Esophagus squamous epithelium (tissue), 5 donors: ENCODE results near the gene NUTM2F. TPM values are rescaled to one million over a fixed set of nuclear protein-coding genes. Genes with fewer than 3 reads are reported as not detected.

Experiments used
- DNase-seq: peaks from one replicate; lab custom pipeline; 2025; lab: John Stamatoyannopoulos, UW
- H3K27ac ChIP-seq, 4 donors: fragments of 200-600 bp; sonication (generic); one replicate each; pipeline ENCODE4 v1.5.1; 2016 to 2019; ENCODE audit warnings: mild to moderate bottlenecking in 1 of 4
- H3K27me3 ChIP-seq, 4 donors: fragments of 200-600 bp; sonication (generic); 1 replicate in 3 of 4; 2 replicates in 1 of 4; pipeline versions ENCODE4 v1.5.1 to v1.6.0; 2017 to 2021; ENCODE audit warnings: antibody characterized with exemption in 1 of 4
- H3K36me3 ChIP-seq, 3 donors: fragments of 200-600 bp; sonication (generic); one replicate each; pipeline ENCODE4 v1.5.1; 2016 to 2019
- H3K4me1 ChIP-seq, 3 donors: fragments of 200-600 bp; sonication (generic); one replicate each; pipeline ENCODE4 v1.5.1; 2017 to 2019
- H3K4me3 ChIP-seq, 4 donors: fragments of 200-600 bp; sonication (generic); 1 replicate in 3 of 4; 2 replicates in 1 of 4; pipeline ENCODE4 v1.5.1; 2016 to 2019; ENCODE audit warnings: mild to moderate bottlenecking in 2 of 4, moderate library complexity in 1 of 4
- H3K9me3 ChIP-seq, 3 donors: fragments of 200-600 bp; sonication (generic); one replicate each; pipeline ENCODE4 v1.5.1; 2016 to 2019
- CTCF ChIP-seq, 6 experiments: fragments of 450-650 bp in 4 of 6; fragments of 200-600 bp in 2 of 6; sonication (generic) in 2 of 6; IDR thresholded peaks; one replicate each; pipeline ENCODE4 v1.5.1; 2016 to 2019; ENCODE audit warnings: antibody characterized with exemption in 6 of 6, mild to moderate bottlenecking in 4 of 6, moderate library complexity in 4 of 6
- POLR2A ChIP-seq, 4 donors: fragments of 450-650 bp; IDR thresholded peaks; one replicate each; pipeline ENCODE4 v1.6.1; 2017; ENCODE audit warnings: antibody characterized with exemption in 4 of 4, mild to moderate bottlenecking in 4 of 4, moderate library complexity in 3 of 4
- WGBS, 2 donors: methylation state at CpG; one replicate each; pipeline ENCODE4 v1.1.5; 2018; 5-methylcytosine and 5-hydroxymethylcytosine counted together
- intact Hi-C: fragments of 100-400 bp; cut with DNase I; formaldehyde crosslinking; loops from one replicate; pipeline ENCODE4 v1.15.0; 2022
- total RNA-seq, 4 donors: library from RNA; depleted of rRNA; stranded (reverse); fragments of >200 nt; gene quantifications; one replicate each; pipeline ENCODE4 v1.1.0, GENCODE V29; 2016
- donor health status: DM: yes; HTN: yes; CAD: no.

NUTM2F gene
- total RNA-seq, 4 donors from 2014 or later, result not detected

DNA sequence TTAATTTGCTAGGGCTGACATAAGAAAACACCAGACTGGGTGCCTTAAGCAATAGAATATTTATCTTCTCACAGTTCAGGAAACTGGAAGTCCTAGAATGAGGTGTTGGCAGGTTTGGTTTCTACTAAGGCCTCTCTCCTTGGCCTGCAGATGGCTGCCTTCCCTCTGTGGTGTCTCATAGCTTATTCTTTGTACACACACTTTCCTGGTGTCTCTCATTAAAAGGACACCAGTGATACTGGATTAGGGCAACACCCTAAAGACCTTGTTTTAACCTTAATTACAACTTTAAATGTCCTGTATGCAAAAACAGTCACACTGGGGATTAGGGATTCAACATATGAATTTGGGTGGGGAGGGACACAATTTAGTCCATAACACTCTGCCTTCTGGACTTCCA, 25.1 kb downstream of the NUTM2F start:
- TF ChIP-seq POLR2A (IDR thresholded peaks at IDR 0.05) (no peak), CTCF (IDR thresholded peaks at IDR 0.05) (no peak)
- DNase-seq, result no peak
- Histone ChIP-seq H3K27me3 (no peaks in the 10 kb centered on the region), H3K9me3 (no peaks in the 10 kb centered on the region), H3K4me3 (no peak overlapping the region), H3K4me1 (peaks cover 0 to 12% (median 0%) of the 10 kb centered on the region in 3 donors), H3K27ac (no peak overlapping the region), H3K36me3 (peaks cover 0 to 12% (median 0%) of the 10 kb centered on the region in 3 donors)
- intact Hi-C loops, result no loop called here

DNA sequence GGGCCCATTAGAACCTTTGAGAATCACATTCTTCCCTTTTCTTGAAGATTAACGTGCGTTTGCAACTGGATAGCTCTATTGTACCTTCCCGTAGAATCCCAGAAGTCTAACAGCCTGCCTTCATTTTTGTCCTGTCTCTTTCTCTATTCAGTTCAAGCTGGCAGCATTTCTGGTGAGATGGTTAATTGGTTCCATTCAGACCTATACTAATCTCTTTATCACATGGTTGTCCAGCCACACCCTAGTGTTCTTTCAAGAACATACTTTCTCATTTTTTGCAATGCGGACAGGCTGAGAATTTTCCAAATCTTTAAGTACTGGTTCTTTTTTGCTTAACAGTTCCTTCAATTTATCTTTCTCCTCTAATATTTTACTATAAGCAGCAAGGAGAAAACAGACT, 26.0 kb downstream of the NUTM2F start:
- WGBS, 2 donors, result 51 to 61% methylated on average over 4 of the region's 4 CpGs

DNA sequence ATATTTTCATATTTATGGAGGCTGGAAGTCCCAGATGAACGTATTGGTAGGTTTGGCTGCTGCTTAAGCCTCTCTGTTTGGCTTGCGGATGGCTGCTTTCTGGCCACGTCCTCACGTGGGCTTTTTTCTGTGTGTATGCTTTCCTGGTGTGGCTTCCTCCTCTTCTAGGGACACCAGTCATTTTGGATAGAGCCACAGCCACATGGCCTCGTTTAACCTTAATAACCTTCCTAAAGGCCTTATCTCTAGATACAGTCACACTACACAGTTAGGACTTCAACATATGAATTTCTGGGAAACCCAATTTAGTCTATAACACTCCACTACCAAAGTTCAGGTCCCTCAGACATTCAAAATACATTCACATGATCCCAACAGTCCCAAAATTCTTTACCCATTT, 26.9 kb downstream of the NUTM2F start:
- Histone ChIP-seq H3K36me3 (peaks cover 0 to 17% (median 0%) of the 10 kb centered on the region in 3 donors), H3K27me3 (no peaks in the 10 kb centered on the region), H3K4me1 (peaks cover 0 to 12% (median 0%) of the 10 kb centered on the region in 3 donors), H3K9me3 (no peaks in the 10 kb centered on the region), H3K27ac (no peak overlapping the region), H3K4me3 (no peak overlapping the region)
- 78 to 85% methylated on average over 5 of the region's 5 CpGs for WGBS, 2 donors
- TF ChIP-seq CTCF (IDR thresholded peaks at IDR 0.05), result no peak
- TF ChIP-seq POLR2A (IDR thresholded peaks at IDR 0.05), result no peak
- DNase-seq, result no peak
- intact Hi-C loops, result no loop called here

More for the DNA sequence above, 26.0 kb downstream of the NUTM2F start:
- Histone ChIP-seq H3K27ac (no peak overlapping the region), H3K9me3 (no peaks in the 10 kb centered on the region), H3K36me3 (peaks cover 0 to 17% (median 0%) of the 10 kb centered on the region in 3 donors), H3K4me3 (no peak overlapping the region), H3K4me1 (peaks cover 0 to 12% (median 0%) of the 10 kb centered on the region in 3 donors), H3K27me3 (no peaks in the 10 kb centered on the region)
- DNase-seq, result no peak
- TF ChIP-seq POLR2A (IDR thresholded peaks at IDR 0.05) (no peak), CTCF (IDR thresholded peaks at IDR 0.05) (no peak)
- intact Hi-C loops, result no loop called here

GRCh38 chr9:94300470-94301301, 27.8 kb downstream of the NUTM2F start:
- intact Hi-C loops, result no loop called here
- DNase-seq, result no peak
- TF ChIP-seq CTCF (IDR thresholded peaks at IDR 0.05) (no peak), POLR2A (IDR thresholded peaks at IDR 0.05) (no peak)
- Histone ChIP-seq H3K27ac (no peak overlapping the region), H3K27me3 (no peaks in the 10 kb centered on the region), H3K4me1 (peaks cover 0 to 12% (median 0%) of the 10 kb centered on the region in 3 donors), H3K36me3 (peaks cover 0 to 19% (median 0%) of the 10 kb centered on the region in 3 donors), H3K9me3 (no peaks in the 10 kb centered on the region), H3K4me3 (no peak overlapping the region)
- 94 to 98% methylated on average over 4 to 13 of the region's 20 CpGs for WGBS, 2 donors

DNA sequence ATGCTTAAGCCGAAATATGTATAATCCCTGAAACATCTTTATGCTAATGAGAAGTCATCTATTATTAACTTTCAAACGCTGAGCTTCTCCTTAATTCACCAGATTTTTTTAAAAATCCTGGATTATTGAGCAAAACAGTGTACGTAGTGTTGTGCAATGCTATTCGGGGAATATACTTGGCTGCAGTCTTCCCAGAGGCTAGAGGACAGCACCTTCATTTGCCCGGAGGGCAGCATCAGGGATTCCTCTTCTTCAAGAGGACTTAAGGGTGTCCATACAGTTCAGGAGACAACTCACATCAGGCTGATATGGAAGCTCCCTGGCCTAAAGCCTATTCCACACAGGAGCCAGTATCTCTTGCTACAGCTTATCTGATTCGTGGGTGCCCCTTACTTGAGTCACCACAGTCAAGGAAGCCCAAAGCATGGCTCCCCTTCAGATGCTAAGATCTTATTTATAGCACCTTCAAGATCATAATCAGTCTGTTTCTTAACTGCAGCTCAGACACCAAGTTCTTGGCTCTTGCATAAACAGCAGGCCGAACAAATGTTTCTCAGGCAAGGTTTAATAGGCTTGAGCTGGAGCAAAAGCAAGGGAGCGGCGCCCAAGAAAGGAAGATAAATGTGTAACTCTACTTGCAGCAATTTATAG, 29.4 kb downstream of the NUTM2F start:
- Histone ChIP-seq H3K36me3 (peaks cover 0 to 35% (median 0%) of the 10 kb centered on the region in 3 donors), H3K4me1 (peaks cover 0 to 12% (median 0%) of the 10 kb centered on the region in 3 donors), H3K27me3 (no peaks in the 10 kb centered on the region), H3K9me3 (no peaks in the 10 kb centered on the region), H3K27ac (no peak overlapping the region), H3K4me3 (no peak overlapping the region)
- TF ChIP-seq POLR2A (IDR thresholded peaks at IDR 0.05) (no peak), CTCF (IDR thresholded peaks at IDR 0.05) (no peak)
- intact Hi-C loops, result no loop called here
- no peak for DNase-seq
- 73 to 82% methylated on average over 9 of the region's 9 CpGs for WGBS, 2 donors
